ENCODE data around the gene SPATC1L.

The SPATC1L gene

GRCh38 chr21:46116776-46117585 lies 67.3 kb downstream of the SPATC1L start:
- DNase-seq (ENCODE audit: low read depth): no peak
- no peak for TF ChIP-seq CTCF (IDR thresholded peaks at IDR 0.05; ENCODE audit: insufficient read depth, low read depth, low read length, missing control alignments)
- H3K4me3 ChIP-seq (ENCODE audit: low read length): no peak overlapping the region

GRCh38 chr21:46116189-46116775 lies 68.0 kb downstream of the SPATC1L start:
- DNase-seq (ENCODE audit: low read depth): no peak
- H3K4me3 ChIP-seq (ENCODE audit: low read length): no peak overlapping the region

GRCh38 chr21:46115441-46116188 lies 68.6 kb downstream of the SPATC1L start:
- no peak for TF ChIP-seq CTCF (IDR thresholded peaks at IDR 0.05; ENCODE audit: insufficient read depth, low read depth, low read length, missing control alignments)
- no peak for DNase-seq (ENCODE audit: low read depth)
- H3K4me3 ChIP-seq (ENCODE audit: low read length): no peak overlapping the region

More at GRCh38 chr21:46116189-46116775, 68.0 kb downstream of the SPATC1L start:
- no peak for TF ChIP-seq CTCF (IDR thresholded peaks at IDR 0.05; ENCODE audit: insufficient read depth, low read depth, low read length, missing control alignments)

- no peak for DNase-seq (ENCODE audit: low read depth)
- no peak overlapping the region for H3K4me3 ChIP-seq (ENCODE audit: low read length)
- TF ChIP-seq CTCF (IDR thresholded peaks at IDR 0.05; ENCODE audit: insufficient read depth, low read depth, low read length, missing control alignments): no peak
These were observed 69.3 kb downstream of the SPATC1L start for GRCh38 chr21:46114963-46115362.

- no peak for DNase-seq (ENCODE audit: low read depth)
- no peak overlapping the region for H3K4me3 ChIP-seq (ENCODE audit: low read length)
- no peak for TF ChIP-seq CTCF (IDR thresholded peaks at IDR 0.05; ENCODE audit: insufficient read depth, low read depth, low read length, missing control alignments)
These were observed 70.6 kb downstream of the SPATC1L start for GRCh38 chr21:46113497-46114176.

GRCh38 chr21:46112725-46113215 lies 71.5 kb downstream of the SPATC1L start:
- no peak for DNase-seq (ENCODE audit: low read depth)
- no peak for TF ChIP-seq CTCF (IDR thresholded peaks at IDR 0.05; ENCODE audit: insufficient read depth, low read depth, low read length, missing control alignments)
- no peak overlapping the region for H3K4me3 ChIP-seq (ENCODE audit: low read length)

Data from epithelial cell of esophagus (primary cell).